ENCODE data around the gene ZMYND8.
A peak's percentile ranks its signal among the peaks of the same experiment; 100 is the strongest.

The ZMYND8 gene

GRCh38 chr20:47300071-47300470 is 56.4 kb downstream of the ZMYND8 start:
- no peak for TF ChIP-seq CTCF (conservative IDR thresholded peaks at IDR 0.05; ENCODE audit: control insufficient read depth, insufficient read depth, low read depth, low read length)
- peak; percentile 77 for DNase-seq (ENCODE audit: low read depth)
- H3K4me3 ChIP-seq (ENCODE audit: control insufficient read depth, low read depth, low read length): no peak overlapping the region

DNA sequence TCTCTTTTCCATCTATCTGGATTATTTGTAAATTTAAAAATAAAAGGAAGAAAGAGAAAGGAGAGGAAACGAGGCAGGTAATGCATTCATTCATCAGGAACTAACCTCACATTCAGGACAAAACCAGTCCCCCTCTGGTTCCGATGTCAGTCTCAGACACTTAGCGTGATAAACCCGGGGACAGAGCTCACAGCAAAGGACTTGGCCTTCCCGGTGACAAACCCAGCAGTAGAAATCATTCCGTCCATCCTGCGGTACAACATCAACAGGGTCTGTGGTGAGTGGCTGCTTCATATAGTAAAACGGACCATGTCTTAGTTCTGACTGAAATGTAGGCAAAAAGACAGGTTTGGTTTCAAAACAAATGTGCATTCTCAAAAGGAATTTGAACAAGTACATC is 57.9 kb downstream of the ZMYND8 start:
- DNase-seq (ENCODE audit: low read depth): no peak
- TF ChIP-seq CTCF (conservative IDR thresholded peaks at IDR 0.05; ENCODE audit: control insufficient read depth, insufficient read depth, low read depth, low read length): no peak
- H3K4me3 ChIP-seq (ENCODE audit: control insufficient read depth, low read depth, low read length): no peak overlapping the region

- H3K4me3 ChIP-seq (ENCODE audit: control insufficient read depth, low read depth, low read length): no peak overlapping the region
- no peak for DNase-seq (ENCODE audit: low read depth)
- TF ChIP-seq CTCF (conservative IDR thresholded peaks at IDR 0.05; ENCODE audit: control insufficient read depth, insufficient read depth, low read depth, low read length): no peak
These were observed 58.8 kb downstream of the ZMYND8 start for GRCh38 chr20:47297746-47298145.

GRCh38 chr20:47296950-47297349 is 59.5 kb downstream of the ZMYND8 start:
- no peak for TF ChIP-seq CTCF (conservative IDR thresholded peaks at IDR 0.05; ENCODE audit: control insufficient read depth, insufficient read depth, low read depth, low read length)
- DNase-seq (ENCODE audit: low read depth): no peak
- no peak overlapping the region for H3K4me3 ChIP-seq (ENCODE audit: control insufficient read depth, low read depth, low read length)

DNA sequence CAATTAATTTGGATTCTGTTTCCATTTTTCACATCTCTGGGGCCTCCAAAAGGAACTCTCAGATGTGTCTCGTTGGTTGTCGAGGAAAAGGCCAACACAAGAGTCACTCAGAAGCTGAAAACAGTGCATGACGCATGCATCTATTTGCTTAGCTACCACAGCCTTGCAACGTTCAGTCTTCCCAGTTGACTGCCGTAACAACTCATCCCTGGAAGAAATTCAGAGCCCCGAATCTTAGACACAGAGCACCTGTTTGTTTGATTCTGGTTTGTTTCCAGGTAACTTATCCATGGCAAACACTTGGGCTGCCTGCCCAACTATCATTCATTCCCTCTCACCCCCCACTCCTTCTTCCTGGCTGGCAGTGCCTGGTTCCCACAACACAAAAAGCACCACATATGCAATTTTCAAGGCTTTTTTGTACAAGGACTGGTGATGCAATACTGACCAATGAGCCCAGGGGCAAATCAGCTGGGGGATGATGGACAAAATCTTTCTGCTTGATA is 60.5 kb downstream of the ZMYND8 start:
- no peak overlapping the region for H3K4me3 ChIP-seq (ENCODE audit: control insufficient read depth, low read depth, low read length)
- no peak for DNase-seq (ENCODE audit: low read depth)
- TF ChIP-seq CTCF (conservative IDR thresholded peaks at IDR 0.05; ENCODE audit: control insufficient read depth, insufficient read depth, low read depth, low read length): no peak

GRCh38 chr20:47295129-47295813 is 61.2 kb downstream of the ZMYND8 start:
- no peak for DNase-seq (ENCODE audit: low read depth)
- no peak for TF ChIP-seq CTCF (conservative IDR thresholded peaks at IDR 0.05; ENCODE audit: control insufficient read depth, insufficient read depth, low read depth, low read length)
- no peak overlapping the region for H3K4me3 ChIP-seq (ENCODE audit: control insufficient read depth, low read depth, low read length)
